ENCODE results near the gene STAMBP. TPM values are rescaled to one million over a fixed set of nuclear protein-coding genes. Genes with fewer than 3 reads are reported as not detected.
A peak's percentile ranks its signal among the peaks of the same experiment; 100 is the strongest.

STAMBP gene
- total RNA-seq, 3 donors from 2014 or later: 26.1 to 32.5 (median 32.4) TPM

DNA sequence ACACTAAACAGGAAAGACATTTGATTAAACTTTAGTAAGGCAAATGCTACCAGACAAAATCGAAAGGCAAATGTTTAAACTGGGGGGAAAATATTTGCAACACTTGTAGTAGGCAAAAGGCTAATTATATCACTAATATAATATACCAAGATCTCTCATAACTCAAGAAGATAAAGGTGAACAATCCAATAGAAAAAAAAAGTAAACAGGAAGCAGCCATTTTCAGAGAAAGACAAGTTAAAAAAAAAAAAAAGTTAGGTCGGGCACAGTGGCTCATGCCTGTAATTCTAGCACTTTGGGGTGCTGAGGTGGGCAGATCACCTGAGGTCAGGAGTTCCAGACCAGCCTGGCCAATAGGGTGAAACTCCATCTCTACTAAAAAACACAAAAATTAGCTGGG is 59.6 kb downstream of the STAMBP start:
- TF ChIP-seq POLR2A (IDR thresholded peaks at IDR 0.05): no peak
- TF ChIP-seq, protein P1, sequence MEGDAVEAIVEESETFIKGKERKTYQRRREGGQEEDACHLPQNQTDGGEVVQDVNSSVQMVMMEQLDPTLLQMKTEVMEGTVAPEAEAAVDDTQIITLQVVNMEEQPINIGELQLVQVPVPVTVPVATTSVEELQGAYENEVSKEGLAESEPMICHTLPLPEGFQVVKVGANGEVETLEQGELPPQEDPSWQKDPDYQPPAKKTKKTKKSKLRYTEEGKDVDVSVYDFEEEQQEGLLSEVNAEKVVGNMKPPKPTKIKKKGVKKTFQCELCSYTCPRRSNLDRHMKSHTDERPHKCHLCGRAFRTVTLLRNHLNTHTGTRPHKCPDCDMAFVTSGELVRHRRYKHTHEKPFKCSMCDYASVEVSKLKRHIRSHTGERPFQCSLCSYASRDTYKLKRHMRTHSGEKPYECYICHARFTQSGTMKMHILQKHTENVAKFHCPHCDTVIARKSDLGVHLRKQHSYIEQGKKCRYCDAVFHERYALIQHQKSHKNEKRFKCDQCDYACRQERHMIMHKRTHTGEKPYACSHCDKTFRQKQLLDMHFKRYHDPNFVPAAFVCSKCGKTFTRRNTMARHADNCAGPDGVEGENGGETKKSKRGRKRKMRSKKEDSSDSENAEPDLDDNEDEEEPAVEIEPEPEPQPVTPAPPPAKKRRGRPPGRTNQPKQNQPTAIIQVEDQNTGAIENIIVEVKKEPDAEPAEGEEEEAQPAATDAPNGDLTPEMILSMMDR (IDR thresholded peaks at IDR 0.05): no peak
- no peak for TF ChIP-seq POLR2AphosphoS5 (IDR thresholded peaks at IDR 0.05)

GRCh38 chr2:73889206-73889605 is 60.4 kb downstream of the STAMBP start:
- Histone ChIP-seq H3K27ac (no peak overlapping the region), H3K9me3 (no peaks in the 10 kb centered on the region), H3K36me3 (no peaks in the 10 kb centered on the region), H3K4me1 (no peaks in the 10 kb centered on the region), H3K27me3 (no peaks in the 10 kb centered on the region), H3K4me3 (no peak overlapping the region)
- no peak for DNase-seq (ENCODE audit: low spot score in 2 of 2)
- no peak for TF ChIP-seq POLR2A (IDR thresholded peaks at IDR 0.05)
- TF ChIP-seq, protein P1 (IDR thresholded peaks at IDR 0.05): no peak
- TF ChIP-seq POLR2AphosphoS5 (IDR thresholded peaks at IDR 0.05): no peak
- intact Hi-C loops (cut with DNase I; ENCODE audit: low total_unique reads): no loop called here

More for the DNA sequence above, 59.6 kb downstream of the STAMBP start:
- no peak overlapping the region for H3K4me3 ChIP-seq
- no peak for DNase-seq (ENCODE audit: low spot score in 2 of 2)
- H3K9me3 ChIP-seq: no peaks in the 10 kb centered on the region
- H3K27me3 ChIP-seq: no peaks in the 10 kb centered on the region
- intact Hi-C loops (cut with DNase I; ENCODE audit: low total_unique reads): no loop called here
- no peak overlapping the region for H3K27ac ChIP-seq
- no peaks in the 10 kb centered on the region for H3K36me3 ChIP-seq
- H3K4me1 ChIP-seq: no peaks in the 10 kb centered on the region

GRCh38 chr2:73890301-73891092 is 61.7 kb downstream of the STAMBP start:
- intact Hi-C loops (cut with DNase I; ENCODE audit: low total_unique reads): no loop called here
- H3K36me3 ChIP-seq: no peaks in the 10 kb centered on the region
- DNase-seq (ENCODE audit: low spot score in 2 of 2): no peak
- peak overlapping the region; percentile 86 to 87 for H3K27ac ChIP-seq
- no peaks in the 10 kb centered on the region for H3K9me3 ChIP-seq
- no peak overlapping the region for H3K4me3 ChIP-seq
- H3K27me3 ChIP-seq: no peaks in the 10 kb centered on the region
- no peaks in the 10 kb centered on the region for H3K4me1 ChIP-seq
- TF ChIP-seq POLR2A (IDR thresholded peaks at IDR 0.05): no peak
- TF ChIP-seq, protein P1 (IDR thresholded peaks at IDR 0.05): no peak

DNA sequence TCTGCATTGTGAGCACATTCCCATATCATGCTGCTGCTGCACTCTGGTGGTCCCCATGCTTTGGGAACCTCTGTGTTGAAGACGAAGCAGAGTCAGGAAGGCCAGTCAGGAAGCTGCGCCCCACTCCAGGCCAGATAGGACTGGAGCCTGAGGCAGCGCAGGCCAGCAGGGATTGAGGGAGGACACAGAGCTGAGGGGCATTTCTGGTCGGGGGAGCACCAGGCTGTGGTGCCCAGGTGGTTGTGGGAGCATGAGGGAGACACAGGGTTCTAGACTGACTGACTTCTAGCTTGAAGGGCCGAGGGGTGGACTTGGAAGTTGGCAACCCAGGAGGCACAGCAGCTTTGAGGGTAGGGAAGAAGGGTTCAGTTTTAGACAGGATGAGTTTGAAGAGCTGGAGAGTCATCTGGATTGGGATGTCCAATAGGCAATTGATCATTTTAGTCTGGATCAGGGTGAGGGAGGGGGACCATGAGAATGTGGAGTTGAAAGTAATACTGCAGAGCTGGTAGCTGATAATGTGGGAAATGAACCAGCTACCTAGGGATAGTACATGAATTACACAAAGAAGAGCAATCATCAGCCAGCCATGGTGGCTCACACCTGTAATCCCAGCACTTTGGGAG is 62.6 kb downstream of the STAMBP start:
- Histone ChIP-seq H3K9me3 (no peaks in the 10 kb centered on the region), H3K36me3 (no peaks in the 10 kb centered on the region), H3K27me3 (no peaks in the 10 kb centered on the region), H3K27ac (peak overlapping the region; percentile 86 to 87), H3K4me3 (no peak overlapping the region), H3K4me1 (no peaks in the 10 kb centered on the region)
- DNase-seq (ENCODE audit: low spot score in 2 of 2): no peak
- intact Hi-C loops (cut with DNase I; ENCODE audit: low total_unique reads): no loop called here
- TF ChIP-seq POLR2A (IDR thresholded peaks at IDR 0.05): no peak
- TF ChIP-seq POLR2AphosphoS5 (IDR thresholded peaks at IDR 0.05): no peak
- TF ChIP-seq, protein P1 (IDR thresholded peaks at IDR 0.05): no peak

All from breast epithelium (tissue), 4 donors.